ENCODE measurements around the gene MRGPRX1. TPM values are rescaled to one million over a fixed set of nuclear protein-coding genes. Genes with fewer than 3 reads are reported as not detected.
"Not testable (repeated sequence)": the region's sequence is repeated elsewhere in the genome, so short reads cannot be mapped to it uniquely, and the experiment has no call there.

MRGPRX1 gene
- not detected for polyA plus RNA-seq (ENCODE audit: insufficient read length in 3 of 3)
- long read RNA-seq, donor 1, result 0 reads
- long read RNA-seq, donor 2, result 0 reads
- long read RNA-seq, donor 3, result 0 reads
- long read RNA-seq, donor 4, result 0 reads
- long read RNA-seq, donor 5, result 0 reads
- long read RNA-seq, donor 6, result 0 reads
- long read RNA-seq, donor 7, result 0 reads
- long read RNA-seq, donor 8, result 0 reads
- long read RNA-seq, donor 9, partial matches to known transcripts, result 0 of 1 reads
- long read RNA-seq, donor 9, other reads (novel, unspliced or antisense), result 0 of 1 reads
- long read RNA-seq, donor 10, result 0 reads
- long read RNA-seq, donor 11, result 0 reads
- long read RNA-seq, donor 12, result 0 reads
- long read RNA-seq, donor 13, result 0 reads
- long read RNA-seq, donor 14, result 0 reads
- long read RNA-seq, donor 15, partial matches to known transcripts, result 0 of 1 reads
- long read RNA-seq, donor 15, other reads (novel, unspliced or antisense), result 0 of 1 reads
- long read RNA-seq, donor 16, result 0 reads

- DNase-seq (ENCODE audit: extremely low read depth in 1 of 11, low read depth in 9 of 11, low spot score in 4 of 11), result no peak
Measured at GRCh38 chr11:18939314-18939713, at the start of gene MRGPRX1. TSS of gene MRGPRX1 (minus strand) at chr11:18939414. CDS start at chr11:18934784, 4,630 bp downstream.

- no peak for DNase-seq (ENCODE audit: extremely low read depth in 1 of 11, low read depth in 9 of 11, low spot score in 4 of 11)
Measured at GRCh38 chr11:18987454-18988231, 48.4 kb upstream of the MRGPRX1 start.

- no peak for DNase-seq (ENCODE audit: extremely low read depth in 1 of 11, low read depth in 9 of 11, low spot score in 4 of 11)
Measured at GRCh38 chr11:18986744-18987143, 47.5 kb upstream of the MRGPRX1 start.

GRCh38 chr11:18981897-18982296, 42.7 kb upstream of the MRGPRX1 start:
- DNase-seq (ENCODE audit: extremely low read depth in 1 of 11, low read depth in 9 of 11, low spot score in 4 of 11), result no peak

- DNase-seq (ENCODE audit: extremely low read depth in 1 of 11, low read depth in 9 of 11, low spot score in 4 of 11), result no peak
Measured at GRCh38 chr11:18974192-18974591, 35.0 kb upstream of the MRGPRX1 start.

GRCh38 chr11:18972336-18972735, 33.1 kb upstream of the MRGPRX1 start:
- no peak for DNase-seq (ENCODE audit: extremely low read depth in 1 of 11, low read depth in 9 of 11, low spot score in 4 of 11)

GRCh38 chr11:18969720-18970119, 30.5 kb upstream of the MRGPRX1 start:
- DNase-seq (ENCODE audit: extremely low read depth in 1 of 11, low read depth in 9 of 11, low spot score in 4 of 11), result no peak

GRCh38 chr11:18958221-18958910, 19.2 kb upstream of the MRGPRX1 start:
- DNase-seq (ENCODE audit: extremely low read depth in 1 of 11, low read depth in 9 of 11, low spot score in 4 of 11), result no peak

GRCh38 chr11:18956630-18957029, 17.4 kb upstream of the MRGPRX1 start:
- no peak for DNase-seq (ENCODE audit: extremely low read depth in 1 of 11, low read depth in 9 of 11, low spot score in 4 of 11)

GRCh38 chr11:18936002-18936673, 3.1 kb downstream of the MRGPRX1 start:
- no peak for DNase-seq (ENCODE audit: extremely low read depth in 1 of 11, low read depth in 9 of 11, low spot score in 4 of 11)

GRCh38 chr11:18934195-18934814, 4.9 kb downstream of the MRGPRX1 start:
- DNase-seq (ENCODE audit: extremely low read depth in 1 of 11, low read depth in 9 of 11, low spot score in 4 of 11), result peak in 1 of 11 donors; percentile 3

- DNase-seq (ENCODE audit: extremely low read depth in 1 of 11, low read depth in 9 of 11, low spot score in 4 of 11), result no peak
Measured at GRCh38 chr11:18927550-18928322, 11.5 kb downstream of the MRGPRX1 start.

GRCh38 chr11:18925426-18925825, 13.8 kb downstream of the MRGPRX1 start:
- not testable (repeated sequence) for DNase-seq (ENCODE audit: extremely low read depth in 1 of 11, low read depth in 9 of 11, low spot score in 4 of 11)

GRCh38 chr11:18912883-18913282, 26.3 kb downstream of the MRGPRX1 start:
- no peak for DNase-seq (ENCODE audit: extremely low read depth in 1 of 11, low read depth in 9 of 11, low spot score in 4 of 11)

- no peak for DNase-seq (ENCODE audit: extremely low read depth in 1 of 11, low read depth in 9 of 11, low spot score in 4 of 11)
Measured at GRCh38 chr11:18907391-18907790, 31.8 kb downstream of the MRGPRX1 start.

GRCh38 chr11:18900637-18901036, 38.6 kb downstream of the MRGPRX1 start:
- DNase-seq (ENCODE audit: extremely low read depth in 1 of 11, low read depth in 9 of 11, low spot score in 4 of 11), result not testable (repeated sequence)

- not testable (repeated sequence) for DNase-seq (ENCODE audit: extremely low read depth in 1 of 11, low read depth in 9 of 11, low spot score in 4 of 11)
Measured at GRCh38 chr11:18900151-18900611, 39.0 kb downstream of the MRGPRX1 start.

- not testable (repeated sequence) for DNase-seq (ENCODE audit: extremely low read depth in 1 of 11, low read depth in 9 of 11, low spot score in 4 of 11)
Measured at GRCh38 chr11:18891712-18892111, 47.5 kb downstream of the MRGPRX1 start.
